Measurements from ENCODE around the gene GTF2H3. TPM values are rescaled to one million over a fixed set of nuclear protein-coding genes. Genes with fewer than 3 reads are reported as not detected.

The GTF2H3 gene
- total RNA-seq, 1 donor from 2014 or later = 38.7 TPM

Small RNAs within 50 kb of the gene (small RNA-seq; reads per million reads assigned to genes)
- gene SNORA9B = 0.12 reads per million

Other genes starting within 250 kb of the GTF2H3 start
- 31.5 TPM for gene KMT5A, start 249.7 kb upstream of the GTF2H3 start, total RNA-seq
- gene RILPL2, start 197.1 kb upstream of the GTF2H3 start, total RNA-seq = 0.78 TPM
- 25.4 TPM for gene SNRNP35, start 175.7 kb upstream of the GTF2H3 start, total RNA-seq
- gene RILPL1, start 100.1 kb upstream of the GTF2H3 start, total RNA-seq = 4.8 TPM
- gene TMED2, start 49.3 kb upstream of the GTF2H3 start, total RNA-seq = 244 TPM
- gene DDX55, start 31.7 kb upstream of the GTF2H3 start, total RNA-seq = 21.5 TPM
- gene EIF2B1, start 143 bp upstream of the GTF2H3 start, total RNA-seq = 27.1 TPM
- gene TCTN2, start 37.3 kb downstream of the GTF2H3 start, total RNA-seq = 17.9 TPM
- gene ATP6V0A2, start 78.5 kb downstream of the GTF2H3 start, total RNA-seq = 32.4 TPM
- 22.6 TPM for gene DNAH10, start 128.5 kb downstream of the GTF2H3 start, total RNA-seq